ENCODE measurements around the gene CORO2A. TPM values are rescaled to one million over a fixed set of nuclear protein-coding genes. Genes with fewer than 3 reads are reported as not detected.
"Not testable (repeated sequence)": the region's sequence is repeated elsewhere in the genome, so short reads cannot be mapped to it uniquely, and the experiment has no call there.

CORO2A gene
- total RNA-seq, 5 donors from 2014 or later (not counting 1 experiment from before 2014, with no cell fraction given), result 9.1 to 12.4 (median 10.8) TPM

- H3K4me1 ChIP-seq (ENCODE audit: control insufficient read depth in 1 of 2, extremely low read depth in 1 of 2, insufficient read depth in 2 of 2, low read length in 2 of 2), result peaks cover 0 to 5% of the 10 kb centered on the region in 2 experiments
- H3K27me3 Mint-ChIP-seq, result no peaks in the 10 kb centered on the region
- H3K9me3 Mint-ChIP-seq, result no peaks in the 10 kb centered on the region
- no peak for ATAC-seq (replicated peaks in 1 of 4)
- no peak for DNase-seq
- no peak overlapping the region for H3K4me3 Mint-ChIP-seq
- no peak overlapping the region for H3K27ac Mint-ChIP-seq
- WGBS (ENCODE audit: insufficient coverage), result 98% methylated on average over 6 of the region's 9 CpGs
- H3K27me3 ChIP-seq (replicated peaks in 1 of 2; ENCODE audit: control insufficient read depth in 2 of 2, extremely low read depth in 1 of 2, insufficient read depth in 2 of 2, low read length in 1 of 2), result peaks cover 0 to 2% of the 10 kb centered on the region in 2 experiments
- H3K4me1 Mint-ChIP-seq, result peaks cover 0 to 12% (median 0%) of the 10 kb centered on the region in 3 donors
- no peaks in the 10 kb centered on the region for H3K9me3 ChIP-seq
- peaks cover 3 to 61% of the 10 kb centered on the region in 2 donors for H3K36me3 ChIP-seq (ENCODE audit: control insufficient read depth in 2 of 2, extremely low read depth in 1 of 2, insufficient read depth in 1 of 2, low read length in 1 of 2)
- no peak overlapping the region for H3K27ac ChIP-seq (ENCODE audit: low read length)
- ChIA-PET POLR2A (no interaction called here), CTCF (interaction anchor here in 1 of 2 donors (1.0 kb wide), 1 partner anchor 58 kb away, joined by 3 read pairs; no protein-coding TSS in a partner anchor)
- peaks cover 28% of the 10 kb centered on the region for H3K36me3 Mint-ChIP-seq
- no peak overlapping the region for H3K4me3 ChIP-seq (ENCODE audit: control insufficient read depth in 1 of 2, extremely low read depth in 1 of 2, low read length in 1 of 2)
These were observed 60.3 kb downstream of the CORO2A start for GRCh38 chr9:98132158-98132557.

- Mint-ChIP-seq H3K27ac (peak overlapping the region; percentile 16 to 55), H3K4me1 (peaks cover 0 to 12% (median 0%) of the 10 kb centered on the region in 3 donors), H3K9me3 (no peaks in the 10 kb centered on the region), H3K4me3 (no peak overlapping the region), H3K27me3 (no peaks in the 10 kb centered on the region), H3K36me3 (peaks cover 36% of the 10 kb centered on the region)
- H3K27me3 ChIP-seq (replicated peaks in 1 of 2; ENCODE audit: control insufficient read depth in 2 of 2, extremely low read depth in 1 of 2, insufficient read depth in 2 of 2, low read length in 1 of 2), result peaks cover 0 to 2% of the 10 kb centered on the region in 2 experiments
- H3K36me3 ChIP-seq (ENCODE audit: control insufficient read depth in 2 of 2, extremely low read depth in 1 of 2, insufficient read depth in 1 of 2, low read length in 1 of 2), result peaks cover 5 to 61% of the 10 kb centered on the region in 2 donors
- no peak overlapping the region for H3K27ac ChIP-seq (ENCODE audit: low read length)
- 98% methylated on average over 7 of the region's 13 CpGs for WGBS (ENCODE audit: insufficient coverage)
- ATAC-seq (replicated peaks in 1 of 4) (no peak), DNase-seq (no peak)
- H3K9me3 ChIP-seq, result no peaks in the 10 kb centered on the region
- H3K4me1 ChIP-seq (ENCODE audit: control insufficient read depth in 1 of 2, extremely low read depth in 1 of 2, insufficient read depth in 2 of 2, low read length in 2 of 2), result peaks cover 0 to 5% of the 10 kb centered on the region in 2 experiments
- CTCF ChIA-PET, result interaction anchor here in 1 of 2 donors (1.0 kb wide), 1 partner anchor 57 kb away, joined by 3 read pairs; no protein-coding TSS in a partner anchor
- POLR2A ChIA-PET, result no interaction called here
- H3K4me3 ChIP-seq (ENCODE audit: control insufficient read depth in 1 of 2, extremely low read depth in 1 of 2, low read length in 1 of 2), result no peak overlapping the region
These were observed 61.7 kb downstream of the CORO2A start for GRCh38 chr9:98130576-98131228.

GRCh38 chr9:98130060-98130459 lies 62.4 kb downstream of the CORO2A start:
- Mint-ChIP-seq H3K4me1 (peaks cover 0 to 12% (median 0%) of the 10 kb centered on the region in 3 donors), H3K27ac (peak overlapping the region; percentile 43 to 58), H3K36me3 (peaks cover 38% of the 10 kb centered on the region)
- ATAC-seq (replicated peaks in 1 of 4); POLR2A ChIA-PET; H3K4me1 ChIP-seq (ENCODE audit: control insufficient read depth in 1 of 2, extremely low read depth in 1 of 2, insufficient read depth in 2 of 2, low read length in 2 of 2); H3K27ac ChIP-seq (ENCODE audit: low read length); H3K9me3 ChIP-seq; H3K4me3 ChIP-seq (ENCODE audit: control insufficient read depth in 1 of 2, extremely low read depth in 1 of 2, low read length in 1 of 2); H3K9me3 Mint-ChIP-seq; H3K4me3 Mint-ChIP-seq; H3K27me3 ChIP-seq (replicated peaks in 1 of 2; ENCODE audit: control insufficient read depth in 2 of 2, extremely low read depth in 1 of 2, insufficient read depth in 2 of 2, low read length in 1 of 2); DNase-seq; CTCF ChIA-PET; H3K27me3 Mint-ChIP-seq: not testable (repeated sequence)
- peaks cover 5 to 58% of the 10 kb centered on the region in 2 donors for H3K36me3 ChIP-seq (ENCODE audit: control insufficient read depth in 2 of 2, extremely low read depth in 1 of 2, insufficient read depth in 1 of 2, low read length in 1 of 2)
- 93% methylated on average over 4 of the region's 4 CpGs for WGBS (ENCODE audit: insufficient coverage)

GRCh38 chr9:98129451-98129881 lies 63.0 kb downstream of the CORO2A start:
- Histone ChIP-seq H3K9me3 (no peaks in the 10 kb centered on the region), H3K4me1 (ENCODE audit: control insufficient read depth in 1 of 2, extremely low read depth in 1 of 2, insufficient read depth in 2 of 2, low read length in 2 of 2) (peaks cover 0 to 5% of the 10 kb centered on the region in 2 experiments), H3K4me3 (ENCODE audit: control insufficient read depth in 1 of 2, extremely low read depth in 1 of 2, low read length in 1 of 2) (no peak overlapping the region), H3K27me3 (replicated peaks in 1 of 2; ENCODE audit: control insufficient read depth in 2 of 2, extremely low read depth in 1 of 2, insufficient read depth in 2 of 2, low read length in 1 of 2) (no peaks in the 10 kb centered on the region), H3K27ac (ENCODE audit: low read length) (no peak overlapping the region), H3K36me3 (ENCODE audit: control insufficient read depth in 2 of 2, extremely low read depth in 1 of 2, insufficient read depth in 1 of 2, low read length in 1 of 2) (peaks cover 5 to 61% of the 10 kb centered on the region in 2 donors)
- DNase-seq (no peak), ATAC-seq (replicated peaks in 1 of 4) (no peak)
- H3K9me3 Mint-ChIP-seq, result no peaks in the 10 kb centered on the region
- ChIA-PET POLR2A (no interaction called here), CTCF (no interaction called here)
- no peaks in the 10 kb centered on the region for H3K27me3 Mint-ChIP-seq
- WGBS (ENCODE audit: insufficient coverage), result 83% methylated on average over 5 of the region's 10 CpGs
- peaks cover 38% of the 10 kb centered on the region for H3K36me3 Mint-ChIP-seq
- peak overlapping the region; percentile 66 to 78 for H3K27ac Mint-ChIP-seq
- H3K4me3 Mint-ChIP-seq, result no peak overlapping the region
- H3K4me1 Mint-ChIP-seq, result peaks cover 0 to 12% (median 0%) of the 10 kb centered on the region in 3 donors

- no peaks in the 10 kb centered on the region for H3K9me3 ChIP-seq
- POLR2A ChIA-PET, result interaction anchor here in 1 of 2 donors (0.6 kb wide), 1 partner anchor 155 kb away, joined by 3 read pairs; no protein-coding TSS in a partner anchor
- peaks cover 0 to 5% of the 10 kb centered on the region in 2 experiments for H3K4me1 ChIP-seq (ENCODE audit: control insufficient read depth in 1 of 2, extremely low read depth in 1 of 2, insufficient read depth in 2 of 2, low read length in 2 of 2)
- Mint-ChIP-seq H3K4me1 (peaks cover 0 to 10% (median 0%) of the 10 kb centered on the region in 3 donors), H3K9me3 (no peaks in the 10 kb centered on the region), H3K27ac (no peak overlapping the region), H3K27me3 (no peaks in the 10 kb centered on the region), H3K4me3 (no peak overlapping the region), H3K36me3 (peaks cover 41% of the 10 kb centered on the region)
- H3K4me3 ChIP-seq (ENCODE audit: control insufficient read depth in 1 of 2, extremely low read depth in 1 of 2, low read length in 1 of 2), result no peak overlapping the region
- WGBS (ENCODE audit: insufficient coverage), result 97% methylated on average over 16 of the region's 16 CpGs
- ATAC-seq (replicated peaks in 1 of 4), result no peak
- no peak for DNase-seq
- CTCF ChIA-PET, result interaction anchor here in 1 of 2 donors (0.6 kb wide), 1 partner anchor 54 kb away, joined by 3 read pairs; no protein-coding TSS in a partner anchor
- H3K27me3 ChIP-seq (replicated peaks in 1 of 2; ENCODE audit: control insufficient read depth in 2 of 2, extremely low read depth in 1 of 2, insufficient read depth in 2 of 2, low read length in 1 of 2), result no peaks in the 10 kb centered on the region
- peaks cover 3 to 59% of the 10 kb centered on the region in 2 donors for H3K36me3 ChIP-seq (ENCODE audit: control insufficient read depth in 2 of 2, extremely low read depth in 1 of 2, insufficient read depth in 1 of 2, low read length in 1 of 2)
- H3K27ac ChIP-seq (ENCODE audit: low read length), result no peak overlapping the region
These were observed 64.1 kb downstream of the CORO2A start for GRCh38 chr9:98128316-98128715.

GRCh38 chr9:98127226-98127625 lies 65.2 kb downstream of the CORO2A start:
- Mint-ChIP-seq H3K27me3 (no peaks in the 10 kb centered on the region), H3K4me3 (no peak overlapping the region), H3K27ac (no peak overlapping the region), H3K36me3 (peaks cover 41% of the 10 kb centered on the region), H3K9me3 (no peaks in the 10 kb centered on the region), H3K4me1 (peaks cover 8 to 14% (median 8%) of the 10 kb centered on the region in 3 donors)
- POLR2A ChIA-PET, result no interaction called here
- H3K27ac ChIP-seq (ENCODE audit: low read length), result no peak overlapping the region
- DNase-seq, result no peak
- peaks cover 3 to 49% of the 10 kb centered on the region in 2 donors for H3K36me3 ChIP-seq (ENCODE audit: control insufficient read depth in 2 of 2, extremely low read depth in 1 of 2, insufficient read depth in 1 of 2, low read length in 1 of 2)
- CTCF ChIA-PET, result interaction anchor here in 1 of 2 donors (0.7 kb wide), 1 partner anchor 242 kb away, joined by 15 read pairs; no protein-coding TSS in a partner anchor
- no peak overlapping the region for H3K4me3 ChIP-seq (ENCODE audit: control insufficient read depth in 1 of 2, extremely low read depth in 1 of 2, low read length in 1 of 2)
- no peaks in the 10 kb centered on the region for H3K9me3 ChIP-seq
- WGBS (ENCODE audit: insufficient coverage), result 97% methylated on average over 5 of the region's 8 CpGs
- peaks cover 0 to 13% of the 10 kb centered on the region in 2 experiments for H3K4me1 ChIP-seq (ENCODE audit: control insufficient read depth in 1 of 2, extremely low read depth in 1 of 2, insufficient read depth in 2 of 2, low read length in 2 of 2)
- H3K27me3 ChIP-seq (replicated peaks in 1 of 2; ENCODE audit: control insufficient read depth in 2 of 2, extremely low read depth in 1 of 2, insufficient read depth in 2 of 2, low read length in 1 of 2), result no peaks in the 10 kb centered on the region
- ATAC-seq (replicated peaks in 1 of 4), result no peak
